Esophagus squamous epithelium (tissue), 5 donors: Measurements from ENCODE around the gene PITRM1. TPM values are rescaled to one million over a fixed set of nuclear protein-coding genes. Genes with fewer than 3 reads are reported as not detected.
A peak's percentile ranks its signal among the peaks of the same experiment; 100 is the strongest.
"Not testable (repeated sequence)": the region's sequence is repeated elsewhere in the genome, so short reads cannot be mapped to it uniquely, and the experiment has no call there.

Source experiments
- DNase-seq: peaks from one replicate; lab custom pipeline; 2025; lab: John Stamatoyannopoulos, UW
- H3K27ac ChIP-seq, 4 donors: fragments of 200-600 bp; sonication (generic); one replicate each; pipeline ENCODE4 v1.5.1; 2016 to 2019; ENCODE audit warnings: mild to moderate bottlenecking in 1 of 4
- H3K27me3 ChIP-seq, 4 donors: fragments of 200-600 bp; sonication (generic); 1 replicate in 3 of 4; 2 replicates in 1 of 4; pipeline versions ENCODE4 v1.5.1 to v1.6.0; 2017 to 2021; ENCODE audit warnings: antibody characterized with exemption in 1 of 4
- H3K36me3 ChIP-seq, 3 donors: fragments of 200-600 bp; sonication (generic); one replicate each; pipeline ENCODE4 v1.5.1; 2016 to 2019
- H3K4me1 ChIP-seq, 3 donors: fragments of 200-600 bp; sonication (generic); one replicate each; pipeline ENCODE4 v1.5.1; 2017 to 2019
- H3K4me3 ChIP-seq, 4 donors: fragments of 200-600 bp; sonication (generic); 1 replicate in 3 of 4; 2 replicates in 1 of 4; pipeline ENCODE4 v1.5.1; 2016 to 2019; ENCODE audit warnings: mild to moderate bottlenecking in 2 of 4, moderate library complexity in 1 of 4
- H3K9me3 ChIP-seq, 3 donors: fragments of 200-600 bp; sonication (generic); one replicate each; pipeline ENCODE4 v1.5.1; 2016 to 2019
- CTCF ChIP-seq, 6 experiments: fragments of 450-650 bp in 4 of 6; fragments of 200-600 bp in 2 of 6; sonication (generic) in 2 of 6; IDR thresholded peaks; one replicate each; pipeline ENCODE4 v1.5.1; 2016 to 2019; ENCODE audit warnings: antibody characterized with exemption in 6 of 6, mild to moderate bottlenecking in 4 of 6, moderate library complexity in 4 of 6
- POLR2A ChIP-seq, 4 donors: fragments of 450-650 bp; IDR thresholded peaks; one replicate each; pipeline ENCODE4 v1.6.1; 2017; ENCODE audit warnings: antibody characterized with exemption in 4 of 4, mild to moderate bottlenecking in 4 of 4, moderate library complexity in 3 of 4
- WGBS, 2 donors: methylation state at CpG; one replicate each; pipeline ENCODE4 v1.1.5; 2018; 5-methylcytosine and 5-hydroxymethylcytosine counted together
- intact Hi-C: fragments of 100-400 bp; cut with DNase I; formaldehyde crosslinking; loops from one replicate; pipeline ENCODE4 v1.15.0; 2022
- total RNA-seq, 4 donors: library from RNA; depleted of rRNA; stranded (reverse); fragments of >200 nt; gene quantifications; one replicate each; pipeline ENCODE4 v1.1.0, GENCODE V29; 2016
- donor health status: DM: yes; HTN: yes; CAD: no.

Gene PITRM1
- total RNA-seq, 4 donors from 2014 or later, result 59.2 to 72.5 (median 65.9) TPM

DNA sequence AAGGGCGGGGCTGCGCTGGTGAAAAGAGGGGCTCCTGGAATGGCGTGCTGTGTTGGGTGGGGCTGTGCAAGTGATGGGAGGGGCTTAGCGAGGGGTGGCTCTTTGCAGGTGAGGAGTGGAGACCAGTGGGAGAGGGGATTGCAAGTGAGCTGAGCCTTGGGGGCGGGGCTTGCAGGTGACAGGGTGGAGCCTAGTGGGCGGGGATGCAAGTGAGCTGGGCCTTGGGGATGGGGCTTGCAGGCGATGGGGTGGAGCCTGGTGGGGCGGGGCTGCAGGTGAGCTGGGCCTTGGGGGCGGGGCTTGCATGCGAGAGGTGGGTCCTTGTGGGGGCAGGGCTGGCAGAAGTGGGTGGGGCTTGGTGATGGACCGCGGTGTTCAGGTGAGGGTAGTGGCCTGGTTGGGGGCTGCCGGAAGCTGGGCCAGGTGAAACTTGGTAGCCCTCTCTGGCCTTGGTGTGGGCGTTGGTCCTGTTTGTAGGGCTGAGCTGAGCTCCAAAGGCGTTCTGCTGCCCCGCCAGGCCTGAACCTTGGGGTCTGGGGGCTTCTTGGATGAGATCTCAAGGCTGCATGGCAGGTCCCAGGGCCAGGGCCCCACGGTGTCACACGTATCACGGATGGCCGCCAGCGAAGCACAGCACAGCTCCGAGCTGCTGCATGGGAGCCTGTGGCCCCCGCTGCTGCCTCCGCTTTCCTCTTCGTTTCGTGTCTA lies 743 bp upstream of the PITRM1 start:
- 3 to 36% methylated on average over 8 to 19 of the region's 26 CpGs for WGBS, 2 donors
- Histone ChIP-seq H3K36me3 (peaks cover 0 to 21% (median 4%) of the 10 kb centered on the region in 3 donors), H3K9me3 (no peaks in the 10 kb centered on the region), H3K4me3 (peak overlapping the region; percentile 67 to 80 (median 76)), H3K4me1 (peaks cover 8 to 30% (median 11%) of the 10 kb centered on the region in 3 donors), H3K27ac (peak overlapping the region; percentile 43 to 93 (median 68)), H3K27me3 (no peaks in the 10 kb centered on the region)
- TF ChIP-seq CTCF (IDR thresholded peaks at IDR 0.05), result no peak
- no peak for TF ChIP-seq POLR2A (IDR thresholded peaks at IDR 0.05)
- intact Hi-C loops, result no loop called here
- DNase-seq, result peak; percentile 94

GRCh38 chr10:3172081-3172445 lies 519 bp downstream of the PITRM1 start:
- 0 to 4% methylated on average over 14 to 21 of the region's 21 CpGs for WGBS, 2 donors
- Histone ChIP-seq H3K9me3 (no peaks in the 10 kb centered on the region), H3K4me1 (peaks cover 8 to 30% (median 11%) of the 10 kb centered on the region in 3 donors), H3K27me3 (no peaks in the 10 kb centered on the region), H3K4me3 (peak overlapping the region; percentile 67 to 80 (median 76)), H3K36me3 (peaks cover 0 to 33% (median 7%) of the 10 kb centered on the region in 3 donors), H3K27ac (peak overlapping the region; percentile 88 to 94 (median 92))
- TF ChIP-seq CTCF (IDR thresholded peaks at IDR 0.05), result no peak
- TF ChIP-seq POLR2A (IDR thresholded peaks at IDR 0.05), result no peak
- no peak for DNase-seq
- intact Hi-C loops, result no loop called here

DNA sequence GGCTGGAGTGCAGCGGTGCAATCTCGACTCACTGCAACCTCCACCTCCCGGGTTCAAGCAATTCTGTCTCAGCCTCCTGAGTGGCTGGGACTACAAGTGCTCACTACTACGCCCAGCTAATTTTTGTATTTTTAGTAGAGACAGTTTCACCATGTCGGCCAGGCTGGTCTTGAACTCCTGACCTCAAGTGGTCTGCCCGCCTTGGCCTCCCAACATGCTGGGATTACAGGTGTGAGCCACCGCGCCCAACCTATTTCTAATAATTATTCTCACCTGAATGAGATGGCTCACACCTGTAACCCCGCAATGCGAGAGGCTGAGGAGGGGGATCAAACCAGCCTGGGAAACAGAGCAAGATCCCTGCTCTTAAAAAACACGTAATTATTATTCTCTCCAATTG lies 1.1 kb downstream of the PITRM1 start:
- H3K9me3 ChIP-seq, H3K27me3 ChIP-seq, intact Hi-C loops, DNase-seq: not testable (repeated sequence)
- peaks cover 8 to 30% (median 11%) of the 10 kb centered on the region in 3 donors for H3K4me1 ChIP-seq
- H3K36me3 ChIP-seq, result peaks cover 0 to 39% (median 13%) of the 10 kb centered on the region in 3 donors
- WGBS, 2 donors, result 82 to 85% methylated on average over 9 to 11 of the region's 11 CpGs
- H3K27ac ChIP-seq, result peak overlapping the region in 2 of 4 donors; percentile 93 to 94
- H3K4me3 ChIP-seq, result peak overlapping the region; percentile 67 to 80 (median 76)

GRCh38 chr10:3169673-3170072 lies 2.9 kb downstream of the PITRM1 start:
- Histone ChIP-seq H3K4me3 (no peak overlapping the region), H3K27me3 (no peaks in the 10 kb centered on the region), H3K36me3 (peaks cover 3 to 57% (median 29%) of the 10 kb centered on the region in 3 donors), H3K9me3 (no peaks in the 10 kb centered on the region), H3K27ac (no peak overlapping the region), H3K4me1 (peaks cover 8 to 30% (median 11%) of the 10 kb centered on the region in 3 donors)
- no peak for DNase-seq
- intact Hi-C loops, result no loop called here
- TF ChIP-seq POLR2A (IDR thresholded peaks at IDR 0.05) (no peak), CTCF (IDR thresholded peaks at IDR 0.05) (no peak)
- 87 to 90% methylated on average over 4 to 7 of the region's 10 CpGs for WGBS, 2 donors

GRCh38 chr10:3169271-3169670 lies 3.3 kb downstream of the PITRM1 start:
- Histone ChIP-seq H3K4me1 (peaks cover 8 to 30% (median 11%) of the 10 kb centered on the region in 3 donors), H3K4me3 (no peak overlapping the region), H3K27me3 (no peaks in the 10 kb centered on the region), H3K9me3 (no peaks in the 10 kb centered on the region), H3K36me3 (peaks cover 7 to 61% (median 33%) of the 10 kb centered on the region in 3 donors), H3K27ac (no peak overlapping the region)
- intact Hi-C loops, result no loop called here
- DNase-seq, result no peak
- WGBS, 2 donors, result 88% methylated on average over 6 to 10 of the region's 10 CpGs
- TF ChIP-seq CTCF (IDR thresholded peaks at IDR 0.05) (no peak), POLR2A (IDR thresholded peaks at IDR 0.05) (no peak)
